ENCODE measurements around the gene ZNF653.
"Not testable (repeated sequence)": the region's sequence is repeated elsewhere in the genome, so short reads cannot be mapped to it uniquely, and the experiment has no call there.

The ZNF653 gene

GRCh38 chr19:11433526-11433925 lies 72.1 kb downstream of the ZNF653 start:
- not testable (repeated sequence) for DNase-seq (ENCODE audit: low read depth, low spot score)
